HEK293 (cell line): Measurements from ENCODE around the gene TTC39A.

Experiments used
- CTCF ChIA-PET: fragments of 350-600 bp; formaldehyde crosslinking; extraction: SDS; loops from one replicate; lab custom pipeline; 2021; ENCODE audit warnings: antibody characterized with exemption; lab: Yijun Ruan, JAX
- POLR2A ChIA-PET: fragments of 300-600 bp; formaldehyde crosslinking; extraction: SDS; loops from one replicate; lab custom pipeline; 2020; ENCODE audit warnings: antibody characterized with exemption, inconsistent platforms; lab: Yijun Ruan, JAX
- H3K27ac ChIP-seq: fragments of 200-500 bp; sonication (Bioruptor generic); 2 replicates; pipeline ENCODE4 v1.5.1; 2014; ENCODE audit warnings: low read depth, low read length, control low read depth, inconsistent platforms; ENCODE audit errors: extremely low read depth
- H3K36me3 ChIP-seq, 2 experiments: fragments of 200-500 bp in 1 of 2; sonication (Bioruptor generic) in 1 of 2; 1 replicate in 1 of 2; 2 replicates in 1 of 2; pipeline ENCODE4 v1.5.1; 2014 to 2017; ENCODE audit warnings: inconsistent platforms in 2 of 2, low read length in 2 of 2; ENCODE audit not compliant: control insufficient read depth in 2 of 2, insufficient read depth in 1 of 2
- H3K4me1 ChIP-seq: fragments of 200-500 bp; sonication (Bioruptor generic); 2 replicates; pipeline ENCODE4 v1.5.1; 2014; ENCODE audit warnings: mild to moderate bottlenecking, low read length, inconsistent platforms; ENCODE audit not compliant: control insufficient read depth, insufficient read depth
- H3K4me3 ChIP-seq: 2 replicates; pipeline ENCODE4 v1.5.1; 2011; ENCODE audit warnings: low read depth, mild to moderate bottlenecking, control low read depth, low read length, moderate library complexity
- H3K9me3 ChIP-seq: fragments of 200-500 bp; sonication (Bioruptor generic); 2 replicates; pipeline ENCODE4 v1.5.1; 2014; ENCODE audit warnings: low read depth, low read length, inconsistent platforms; ENCODE audit not compliant: control insufficient read depth, insufficient read depth
- ELK4 ChIP-seq: IDR thresholded peaks from 2 replicates; pipeline ENCODE4 v1.6.1; 2011; ENCODE audit warnings: mild to moderate bottlenecking, low read depth, low read length, borderline replicate concordance
- HOXA7 ChIP-seq: sonication (generic); formaldehyde crosslinking; IDR thresholded peaks from 2 replicates; pipeline ENCODE4 v1.8.1; 2022; ENCODE audit warnings: missing genetic modification reagents, borderline replicate concordance
- SALL2 ChIP-seq: fragments of 450-650 bp; formaldehyde crosslinking; IDR thresholded peaks from 2 replicates; pipeline ENCODE4 v1.5.0; 2017; ENCODE audit warnings: missing biosample characterization, mild to moderate bottlenecking, missing genetic modification characterization, borderline replicate concordance
- WT1 ChIP-seq: fragments of 450-650 bp; formaldehyde crosslinking; IDR thresholded peaks from 2 replicates; pipeline ENCODE4 v1.5.1; 2016; ENCODE audit warnings: missing biosample characterization, missing genetic modification characterization
- ZBTB11 ChIP-seq: fragments of 450-650 bp; formaldehyde crosslinking; conservative IDR thresholded peaks from 2 replicates; pipeline ENCODE4 v1.5.1; 2016; ENCODE audit warnings: low read depth, missing biosample characterization, missing genetic modification characterization
- ZBTB6 ChIP-seq: fragments of 450-650 bp; formaldehyde crosslinking; IDR thresholded peaks from 2 replicates; pipeline ENCODE4 v1.5.1; 2017; ENCODE audit warnings: missing biosample characterization, missing genetic modification characterization
- ZFHX2 ChIP-seq: fragments of 450-650 bp; formaldehyde crosslinking; conservative IDR thresholded peaks from 2 replicates; pipeline ENCODE4 v1.5.1; 2016; ENCODE audit warnings: missing biosample characterization, missing genetic modification characterization
- ZNF138 ChIP-seq: fragments of 450-650 bp; formaldehyde crosslinking; IDR thresholded peaks from 2 replicates; pipeline ENCODE4 v1.5.1; 2016; ENCODE audit warnings: missing biosample characterization, missing genetic modification characterization, borderline replicate concordance
- ZNF174 ChIP-seq: fragments of 450-650 bp; formaldehyde crosslinking; IDR thresholded peaks from 2 replicates; pipeline ENCODE4 v1.5.0; 2017; ENCODE audit warnings: missing biosample characterization, mild to moderate bottlenecking, missing genetic modification characterization
- ZNF202 ChIP-seq: fragments of 450-650 bp; formaldehyde crosslinking; IDR thresholded peaks from 2 replicates; pipeline ENCODE4 v1.5.1; 2016; ENCODE audit warnings: missing biosample characterization, missing genetic modification characterization, borderline replicate concordance
- ZNF280D ChIP-seq: fragments of 450-650 bp; formaldehyde crosslinking; IDR thresholded peaks from 2 replicates; pipeline ENCODE4 v1.5.1; 2016; ENCODE audit warnings: missing biosample characterization, missing genetic modification characterization
- ZNF423 ChIP-seq: fragments of 450-650 bp; formaldehyde crosslinking; IDR thresholded peaks from 2 replicates; pipeline ENCODE4 v1.5.1; 2016; ENCODE audit warnings: missing biosample characterization, missing genetic modification characterization
- ZNF510 ChIP-seq: fragments of 450-650 bp; formaldehyde crosslinking; IDR thresholded peaks from 2 replicates; pipeline ENCODE4 v1.5.1; 2018; ENCODE audit warnings: mild to moderate bottlenecking, missing genetic modification characterization, missing biosample characterization; ENCODE audit not compliant: insufficient replicate concordance
- ZNF571 ChIP-seq: fragments of 450-650 bp; formaldehyde crosslinking; IDR thresholded peaks from 2 replicates; pipeline ENCODE4 v1.5.0; 2017; ENCODE audit warnings: missing biosample characterization, missing genetic modification characterization
- ZNF747 ChIP-seq: fragments of 450-650 bp; formaldehyde crosslinking; IDR thresholded peaks from 2 replicates; pipeline ENCODE4 v1.5.1; 2016; ENCODE audit warnings: missing biosample characterization, missing genetic modification characterization
- ZSCAN18 ChIP-seq: fragments of 450-650 bp; formaldehyde crosslinking; IDR thresholded peaks from 2 replicates; pipeline ENCODE4 v1.5.1; 2016; ENCODE audit warnings: missing biosample characterization, missing genetic modification characterization

Gene TTC39A

GRCh38 chr1:51289676-51290488 lies 40.5 kb downstream of the TTC39A start:
- POLR2A ChIA-PET: no interaction called here
- H3K36me3 ChIP-seq: peaks cover 0 to 45% of the 10 kb centered on the region in 2 experiments; a peak in 2 of 3 replicates
- no peaks in the 10 kb centered on the region for H3K9me3 ChIP-seq
- no peak for TF ChIP-seq ZFHX2
- peaks cover 4% of the 10 kb centered on the region for H3K4me1 ChIP-seq
- CTCF ChIA-PET: interaction anchor here (0.7 kb wide), 1 partner anchor 567 kb away, joined by 3 read pairs; no protein-coding TSS in a partner anchor
- no peak overlapping the region for H3K27ac ChIP-seq
- no peak overlapping the region for H3K4me3 ChIP-seq

- no peak overlapping the region for H3K27ac ChIP-seq
- ChIA-PET CTCF (interaction anchor here (1.3 kb wide), 1 partner anchor 8 kb away, joined by 6 read pairs; no protein-coding TSS in a partner anchor), POLR2A (no interaction called here)
- peaks cover 11% of the 10 kb centered on the region for H3K4me1 ChIP-seq
- H3K9me3 ChIP-seq: no peaks in the 10 kb centered on the region
- peaks cover 0 to 45% of the 10 kb centered on the region in 2 experiments; a peak in 2 of 3 replicates for H3K36me3 ChIP-seq
- no peak overlapping the region for H3K4me3 ChIP-seq
- TF ChIP-seq ZNF571 (tag by site-specific recombination): no peak
- no peak for TF ChIP-seq ZNF423
- TF ChIP-seq ELK4: no peak
- no peak for TF ChIP-seq SALL2
- TF ChIP-seq ZNF747 (tag by site-specific recombination): no peak
- no peak for TF ChIP-seq HOXA7 (CRISPR knock-in tag)
- no peak for TF ChIP-seq ZBTB6 (tag by site-specific recombination)
- TF ChIP-seq ZNF280D (tag by site-specific recombination): no peak
- TF ChIP-seq ZNF138 (tag by site-specific recombination): no peak
- TF ChIP-seq ZBTB11: no peak
- no peak for TF ChIP-seq WT1 (tag by site-specific recombination)
- TF ChIP-seq ZNF202 (tag by site-specific recombination): no peak
- no peak for TF ChIP-seq ZNF174 (tag by site-specific recombination)
- no peak for TF ChIP-seq ZSCAN18 (tag by site-specific recombination)
- no peak for TF ChIP-seq ZNF510
These were observed 41.8 kb downstream of the TTC39A start for GRCh38 chr1:51288578-51288977.
